MG63 (cell line): ENCODE data around the gene ARL16. TPM values are rescaled to one million over a fixed set of nuclear protein-coding genes. Genes with fewer than 3 reads are reported as not detected.

Experiments
- DNase-seq: peaks from one replicate; pipeline ENCODE4 v3.0.0-alpha.2; 2020
- H3K27me3 ChIP-seq: fragments of 250-450 bp; sonication (Bioruptor Pico); 2 replicates; pipeline ENCODE4 v1.5.1; 2020; ENCODE audit warnings: mild to moderate bottlenecking, moderate library complexity
- H3K36me3 ChIP-seq: fragments of 250-450 bp; sonication (Bioruptor Pico); 2 replicates; pipeline ENCODE4 v1.5.1; 2020; ENCODE audit warnings: mild to moderate bottlenecking, moderate library complexity
- H3K4me3 ChIP-seq: fragments of 250-450 bp; sonication (Bioruptor Pico); 2 replicates; pipeline ENCODE4 v1.5.1; 2020; ENCODE audit warnings: mild to moderate bottlenecking, moderate library complexity
- H3K9me3 ChIP-seq: fragments of 250-450 bp; sonication (Bioruptor Pico); 2 replicates; pipeline ENCODE4 v1.5.1; 2020; ENCODE audit warnings: mild to moderate bottlenecking, moderate library complexity
- total RNA-seq: library from RNA; depleted of rRNA; stranded (reverse); fragments of >200 nt; shearing (Covaris generic); gene quantifications from 2 replicates; pipeline ENCODE4 v1.2.3, GENCODE V29; 2014; ENCODE audit warnings: low replicate concordance

Gene ARL16
- total RNA-seq, 1 experiment from 2014 or later = 47.8 TPM

- Histone ChIP-seq H3K27me3 (no peaks in the 10 kb centered on the region), H3K36me3 (peaks cover 47% of the 10 kb centered on the region), H3K9me3 (no peaks in the 10 kb centered on the region), H3K4me3 (peak overlapping the region; percentile 90)
- DNase-seq = peak; percentile 48
Observed at GRCh38 chr17:81665205-81666091, 18.1 kb downstream of the ARL16 start.

GRCh38 chr17:81664051-81664470 lies 19.5 kb downstream of the ARL16 start:
- H3K4me3 ChIP-seq = no peak overlapping the region
- no peaks in the 10 kb centered on the region for H3K27me3 ChIP-seq
- no peaks in the 10 kb centered on the region for H3K9me3 ChIP-seq
- H3K36me3 ChIP-seq = peaks cover 33% of the 10 kb centered on the region
- DNase-seq = peak; percentile 24

- H3K27me3 ChIP-seq = no peaks in the 10 kb centered on the region
- no peak overlapping the region for H3K4me3 ChIP-seq
- no peak for DNase-seq
- H3K36me3 ChIP-seq = peaks cover 16% of the 10 kb centered on the region
- H3K9me3 ChIP-seq = no peaks in the 10 kb centered on the region
Observed at GRCh38 chr17:81662002-81662401, 21.6 kb downstream of the ARL16 start.

GRCh38 chr17:81660441-81660840 lies 23.2 kb downstream of the ARL16 start:
- Histone ChIP-seq H3K27me3 (no peaks in the 10 kb centered on the region), H3K36me3 (peaks cover 14% of the 10 kb centered on the region), H3K9me3 (no peaks in the 10 kb centered on the region), H3K4me3 (no peak overlapping the region)
- no peak for DNase-seq

GRCh38 chr17:81659038-81659437 lies 24.6 kb downstream of the ARL16 start:
- no peak for DNase-seq
- Histone ChIP-seq H3K27me3 (no peaks in the 10 kb centered on the region), H3K9me3 (no peaks in the 10 kb centered on the region), H3K4me3 (no peak overlapping the region), H3K36me3 (peaks cover 1% of the 10 kb centered on the region; the same call in 1 of the 2 replicates)

GRCh38 chr17:81656835-81657234 lies 26.8 kb downstream of the ARL16 start:
- H3K27me3 ChIP-seq = no peaks in the 10 kb centered on the region
- no peaks in the 10 kb centered on the region for H3K9me3 ChIP-seq
- H3K36me3 ChIP-seq = no peaks in the 10 kb centered on the region
- no peak overlapping the region for H3K4me3 ChIP-seq
- DNase-seq = no peak

GRCh38 chr17:81656118-81656743 lies 27.4 kb downstream of the ARL16 start, which contains the start of gene PDE6G:
TSS of gene PDE6G (minus strand) at chr17:81656542. CDS start at chr17:81653305, 3,237 bp downstream.
- no peaks in the 10 kb centered on the region for H3K27me3 ChIP-seq
- H3K4me3 ChIP-seq = no peak within 1 kb of the TSS
- no peaks in the 10 kb centered on the region for H3K36me3 ChIP-seq
- no peaks in the 10 kb centered on the region for H3K9me3 ChIP-seq
- no peak for DNase-seq

GRCh38 chr17:81655378-81656117 lies 28.0 kb downstream of the ARL16 start:
- Histone ChIP-seq H3K9me3 (no peaks in the 10 kb centered on the region), H3K27me3 (no peaks in the 10 kb centered on the region), H3K36me3 (no peaks in the 10 kb centered on the region), H3K4me3 (no peak overlapping the region)
- no peak for DNase-seq

- DNase-seq = no peak
- H3K36me3 ChIP-seq = no peaks in the 10 kb centered on the region
- H3K9me3 ChIP-seq = peaks cover 6% of the 10 kb centered on the region; the same call in 1 of the 2 replicates
- H3K27me3 ChIP-seq = no peaks in the 10 kb centered on the region
- no peak overlapping the region for H3K4me3 ChIP-seq
Observed at GRCh38 chr17:81652906-81653771, 30.5 kb downstream of the ARL16 start.

- Histone ChIP-seq H3K36me3 (no peaks in the 10 kb centered on the region), H3K27me3 (no peaks in the 10 kb centered on the region), H3K4me3 (no peak overlapping the region), H3K9me3 (peaks cover 6% of the 10 kb centered on the region; the same call in 1 of the 2 replicates)
- DNase-seq = peak; percentile 94
Observed at GRCh38 chr17:81651692-81652091, 31.9 kb downstream of the ARL16 start.

GRCh38 chr17:81650951-81651350 lies 32.6 kb downstream of the ARL16 start:
- Histone ChIP-seq H3K27me3 (no peaks in the 10 kb centered on the region), H3K36me3 (no peaks in the 10 kb centered on the region), H3K4me3 (no peak overlapping the region), H3K9me3 (peaks cover 6% of the 10 kb centered on the region; the same call in 1 of the 2 replicates)
- DNase-seq = no peak

- no peaks in the 10 kb centered on the region for H3K27me3 ChIP-seq
- H3K9me3 ChIP-seq = peaks cover 6% of the 10 kb centered on the region; the same call in 1 of the 2 replicates
- H3K36me3 ChIP-seq = no peaks in the 10 kb centered on the region
- no peak for DNase-seq
- no peak overlapping the region for H3K4me3 ChIP-seq
Observed at GRCh38 chr17:81648707-81649085, 34.9 kb downstream of the ARL16 start.

GRCh38 chr17:81648013-81648706 lies 35.4 kb downstream of the ARL16 start:
- DNase-seq = no peak
- Histone ChIP-seq H3K9me3 (peaks cover 6% of the 10 kb centered on the region; the same call in 1 of the 2 replicates), H3K4me3 (no peak overlapping the region), H3K27me3 (no peaks in the 10 kb centered on the region), H3K36me3 (no peaks in the 10 kb centered on the region)

- H3K9me3 ChIP-seq = peaks cover 6% of the 10 kb centered on the region; the same call in 1 of the 2 replicates
- no peak for DNase-seq
- H3K4me3 ChIP-seq = no peak overlapping the region
- H3K27me3 ChIP-seq = no peaks in the 10 kb centered on the region
- H3K36me3 ChIP-seq = no peaks in the 10 kb centered on the region
Observed at GRCh38 chr17:81647640-81648012, 36.0 kb downstream of the ARL16 start.

GRCh38 chr17:81646869-81647600 lies 36.6 kb downstream of the ARL16 start:
- peaks cover 6% of the 10 kb centered on the region; the same call in 1 of the 2 replicates for H3K9me3 ChIP-seq
- no peaks in the 10 kb centered on the region for H3K27me3 ChIP-seq
- no peak overlapping the region for H3K4me3 ChIP-seq
- H3K36me3 ChIP-seq = no peaks in the 10 kb centered on the region
- no peak for DNase-seq
